H9 (cell line): ENCODE measurements around the gene HSD11B1. TPM values are rescaled to one million over a fixed set of nuclear protein-coding genes. Genes with fewer than 3 reads are reported as not detected.

Experiments used
- DNase-seq: peaks from one replicate; pipeline ENCODE4 v3.0.0-alpha.2; 2017
- H2AFZ ChIP-seq: one replicate; pipeline ENCODE4 v1.6.1; 2013; ENCODE audit warnings: mild to moderate bottlenecking, low read length, control low read depth, moderate library complexity
- H2AK5ac ChIP-seq: 2 replicates; pipeline ENCODE4 v1.6.1; 2013; ENCODE audit warnings: low read length, control low read depth, mixed read lengths; ENCODE audit not compliant: insufficient read length
- H2BK120ac ChIP-seq: one replicate; pipeline ENCODE4 v1.6.1; 2013; ENCODE audit warnings: low read depth, mild to moderate bottlenecking, low read length, control low read depth, inconsistent platforms; ENCODE audit not compliant: poor library complexity, severe bottlenecking
- H2BK12ac ChIP-seq: 2 replicates; pipeline ENCODE4 v1.6.1; 2013; ENCODE audit warnings: low read length, control low read depth, mixed read lengths, low read depth; ENCODE audit not compliant: insufficient read length
- H2BK15ac ChIP-seq: 2 replicates; pipeline ENCODE4 v1.6.1; 2013; ENCODE audit warnings: low read depth, low read length, control low read depth
- H2BK20ac ChIP-seq: one replicate; pipeline ENCODE4 v1.6.1; 2013; ENCODE audit warnings: low read depth, mild to moderate bottlenecking, low read length, control low read depth, inconsistent platforms; ENCODE audit not compliant: poor library complexity, severe bottlenecking
- H2BK5ac ChIP-seq: 2 replicates; pipeline ENCODE4 v1.6.1; 2013; ENCODE audit warnings: low read length, control low read depth, mixed read lengths; ENCODE audit not compliant: insufficient read length
- H3K14ac ChIP-seq: 2 replicates; pipeline ENCODE4 v1.6.1; 2013; ENCODE audit warnings: low read length, control low read depth; ENCODE audit not compliant: insufficient read depth
- H3K18ac ChIP-seq: 2 replicates; pipeline ENCODE4 v1.6.1; 2013; ENCODE audit warnings: low read depth, mild to moderate bottlenecking, mixed read lengths, low read length, control low read depth; ENCODE audit not compliant: insufficient read length
- H3K23ac ChIP-seq: 2 replicates; pipeline ENCODE4 v1.6.1; 2013; ENCODE audit warnings: low read length, control low read depth, mixed read lengths, low read depth; ENCODE audit not compliant: insufficient read length
- H3K23me2 ChIP-seq: 2 replicates; pipeline ENCODE4 v1.6.1; 2013; ENCODE audit warnings: low read depth, mild to moderate bottlenecking, mixed read lengths, low read length, control low read depth; ENCODE audit not compliant: insufficient read length, poor library complexity, severe bottlenecking
- H3K27ac ChIP-seq: 2 replicates; pipeline ENCODE4 v1.5.1; 2013; ENCODE audit warnings: low read length, control low read depth, mixed read lengths, low read depth; ENCODE audit not compliant: insufficient read length
- H3K27me3 ChIP-seq: 2 replicates; pipeline ENCODE4 v1.6.1; 2013; ENCODE audit warnings: low read length, control low read depth, inconsistent platforms; ENCODE audit not compliant: insufficient read depth
- H3K4ac ChIP-seq: 2 replicates; pipeline ENCODE4 v1.6.1; 2013; ENCODE audit warnings: low read depth, mild to moderate bottlenecking, control low read depth, inconsistent platforms, low read length, moderate library complexity
- H3K4me1 ChIP-seq: 2 replicates; pipeline ENCODE4 v1.6.1; 2013; ENCODE audit warnings: low read length, control low read depth, inconsistent platforms; ENCODE audit not compliant: insufficient read depth
- H3K4me2 ChIP-seq: 2 replicates; pipeline ENCODE4 v1.6.1; 2013; ENCODE audit warnings: low read length, control low read depth, mixed read lengths; ENCODE audit not compliant: insufficient read length, insufficient read depth
- H3K56ac ChIP-seq: 2 replicates; pipeline ENCODE4 v1.6.1; 2013; ENCODE audit warnings: low read depth, mild to moderate bottlenecking, mixed read lengths, low read length, control low read depth; ENCODE audit not compliant: insufficient read length
- H3K79me1 ChIP-seq: 2 replicates; pipeline ENCODE4 v1.6.1; 2013; ENCODE audit warnings: low read depth, mild to moderate bottlenecking, moderate library complexity, low read length, control low read depth, inconsistent platforms; ENCODE audit not compliant: insufficient read depth, poor library complexity, severe bottlenecking
- H3K79me2 ChIP-seq: 2 replicates; pipeline ENCODE4 v1.6.1; 2013; ENCODE audit warnings: low read length, control low read depth, inconsistent platforms; ENCODE audit not compliant: insufficient read depth
- H3K9ac ChIP-seq: 2 replicates; pipeline ENCODE4 v1.6.1; 2013; ENCODE audit warnings: low read length, control low read depth, mixed read lengths; ENCODE audit not compliant: insufficient read length; ENCODE audit errors: extremely low read depth
- H3K9me3 ChIP-seq: one replicate; pipeline ENCODE4 v1.6.1; 2013; ENCODE audit warnings: low read depth, low read length, inconsistent platforms; ENCODE audit not compliant: control insufficient read depth
- H3T11ph ChIP-seq: one replicate; pipeline ENCODE4 v1.6.1; 2013; ENCODE audit warnings: mild to moderate bottlenecking, low read length, control low read depth, inconsistent platforms
- H4K20me1 ChIP-seq: one replicate; pipeline ENCODE4 v1.6.1; 2013; ENCODE audit not compliant: control insufficient read depth, insufficient read length, insufficient read depth
- H4K5ac ChIP-seq: 2 replicates; pipeline ENCODE4 v1.6.1; 2013; ENCODE audit warnings: low read depth, mild to moderate bottlenecking, mixed read lengths, low read length, control low read depth; ENCODE audit not compliant: insufficient read length
- H4K8ac ChIP-seq: replicated peaks from 2 replicates; pipeline ENCODE4 v1.6.1; 2013; ENCODE audit warnings: low read length, control low read depth, mixed read lengths, low read depth; ENCODE audit not compliant: insufficient read length
- H4K91ac ChIP-seq: 2 replicates; pipeline ENCODE4 v1.6.1; 2013; ENCODE audit warnings: low read depth, mild to moderate bottlenecking, moderate library complexity, mixed read lengths, low read length, control low read depth; ENCODE audit not compliant: insufficient read length
- H3K27ac Mint-ChIP-seq, 3 experiments: 2 replicates in 2 of 3; 3 replicates in 1 of 3; pipeline ENCODE4 v1.8.0; 2020 to 2021; ENCODE audit warnings: mixed read lengths in 3 of 3, mild to moderate bottlenecking in 1 of 3, moderate library complexity in 1 of 3
- H3K27me3 Mint-ChIP-seq: 2 replicates; pipeline ENCODE4 v1.8.0; 2021; ENCODE audit warnings: low read depth, mild to moderate bottlenecking, moderate library complexity, mixed read lengths
- H3K36me3 Mint-ChIP-seq, 3 experiments: 2 replicates in 2 of 3; 3 replicates in 1 of 3; pipeline ENCODE4 v1.8.0; 2020 to 2021; ENCODE audit warnings: low read depth in 3 of 3, mixed read lengths in 3 of 3; ENCODE audit not compliant: insufficient read depth in 1 of 3
- H3K4me1 Mint-ChIP-seq, 2 experiments: 2 replicates each; pipeline ENCODE4 v1.8.0; 2020; ENCODE audit warnings: mixed read lengths in 2 of 2
- H3K4me3 Mint-ChIP-seq, 2 experiments: 2 replicates in 1 of 2; 3 replicates in 1 of 2; pipeline ENCODE4 v1.8.0; 2020 to 2021; ENCODE audit warnings: mild to moderate bottlenecking in 2 of 2, mixed read lengths in 2 of 2, moderate library complexity in 1 of 2
- H3K9me3 Mint-ChIP-seq, 2 experiments: 2 replicates in 1 of 2; 3 replicates in 1 of 2; pipeline ENCODE4 v1.8.0; 2020; ENCODE audit warnings: mild to moderate bottlenecking in 2 of 2, mixed read lengths in 2 of 2, moderate library complexity in 1 of 2
- CTCF ChIP-seq: fragments of 200-600 bp; sonication (generic); conservative IDR thresholded peaks from 3 replicates; pipeline ENCODE4 v1.8.0; 2021; ENCODE audit warnings: antibody characterized with exemption, mild to moderate bottlenecking
- WGBS: extraction: QIAGEN DNeasy Blood & Tissue Kit; methylation state at CpG from one replicate; pipeline ENCODE4 v1.1.7; 2013; ENCODE audit warnings: missing lambda C conversion rate, low lambda C conversion rate, mixed read lengths; ENCODE audit not compliant: insufficient read length; ENCODE audit errors: extremely low coverage; 5-methylcytosine and 5-hydroxymethylcytosine counted together
- total RNA-seq: library from RNA; stranded (reverse); gene quantifications from 2 replicates; pipeline ENCODE4 v1.2.1, GENCODE V29; 2021

Gene HSD11B1
- total RNA-seq, 1 experiment from 2014 or later, result not detected

- peaks cover 10 to 14% of the 10 kb centered on the region in 2 experiments for H3K4me1 Mint-ChIP-seq
- no peak overlapping the region for H2BK120ac ChIP-seq
- no peak overlapping the region for H2BK20ac ChIP-seq
- no peak for DNase-seq
- no peak overlapping the region for H3K4ac ChIP-seq
- no peak overlapping the region for H3K56ac ChIP-seq
- no peak overlapping the region for H4K5ac ChIP-seq
- no peak overlapping the region for H3K27ac Mint-ChIP-seq
- no peaks in the 10 kb centered on the region for H3K27me3 ChIP-seq
- no peaks in the 10 kb centered on the region for H3K4me1 ChIP-seq
- H4K8ac ChIP-seq, result no peak overlapping the region
- peak overlapping the region; percentile 80 for H3K4me2 ChIP-seq
- no CpG with 5 or more reads among the region's 6 CpGs for WGBS
- no peak overlapping the region for H3K9ac ChIP-seq
- no peak overlapping the region for H3K14ac ChIP-seq
- no peak overlapping the region for H3K27ac ChIP-seq
- H2BK5ac ChIP-seq, result no peak overlapping the region
- no peak overlapping the region for H2AK5ac ChIP-seq
- no peak overlapping the region for H4K91ac ChIP-seq
- no peaks in the 10 kb centered on the region for H3K23me2 ChIP-seq
- no peaks in the 10 kb centered on the region; a peak in 1 of 5 replicates for H3K9me3 Mint-ChIP-seq
- H3K36me3 Mint-ChIP-seq, result peaks cover 0 to 33% (median 24%) of the 10 kb centered on the region in 3 experiments; a peak in 5 of 7 replicates
- no peak overlapping the region for H3K18ac ChIP-seq
- H3K23ac ChIP-seq, result no peak overlapping the region
- H3T11ph ChIP-seq, result no peak overlapping the region
- TF ChIP-seq CTCF, result no peak
- H4K20me1 ChIP-seq, result no peaks in the 10 kb centered on the region
- no peaks in the 10 kb centered on the region for H3K79me1 ChIP-seq
- no peak overlapping the region for H2AFZ ChIP-seq
- no peak overlapping the region for H2BK15ac ChIP-seq
- H3K79me2 ChIP-seq, result no peaks in the 10 kb centered on the region; the same call in 1 of the 2 replicates
- H3K27me3 Mint-ChIP-seq, result peaks cover 8% of the 10 kb centered on the region
- no peaks in the 10 kb centered on the region for H3K9me3 ChIP-seq
- no peak overlapping the region for H2BK12ac ChIP-seq
- peak overlapping the region; percentile 90 to 96 for H3K4me3 Mint-ChIP-seq
These were observed 78.7 kb downstream of the HSD11B1 start for GRCh38 chr1:209783386-209783785.

Other genes with a start within 250 kb of the HSD11B1 start
- 0.20 and 0.28 TPM in 2 replicates for gene CAMK1G, start 121.1 kb upstream of the HSD11B1 start, total RNA-seq
- gene LAMB3, start 52.4 kb upstream of the HSD11B1 start, total RNA-seq, result 0.26 and 0.28 TPM in 2 replicates
- 0.26 and 0.35 TPM in 2 replicates for gene G0S2, start 29.4 kb upstream of the HSD11B1 start, total RNA-seq
- not detected in 2 replicates for gene TRAF3IP3, start 51.2 kb downstream of the HSD11B1 start, total RNA-seq
- gene C1orf74, start 79.7 kb downstream of the HSD11B1 start, total RNA-seq, result 2.1 and 2.4 TPM in 2 replicates
- 7.1 and 8.9 TPM in 2 replicates for gene IRF6, start 101.3 kb downstream of the HSD11B1 start, total RNA-seq
- 12.9 TPM in 2 replicates for gene UTP25, start 123.1 kb downstream of the HSD11B1 start, total RNA-seq
- gene SYT14, start 233.4 kb downstream of the HSD11B1 start, total RNA-seq, result 8.8 and 10.3 TPM in 2 replicates